Measurements from ENCODE around the gene MYCBP.

- TF ChIP-seq EZH2 (IDR thresholded peaks at IDR 0.05; ENCODE audit: insufficient read depth, poor library complexity, severe bottlenecking), result no peak
- no peak for TF ChIP-seq EZH2phosphoT487 (IDR thresholded peaks at IDR 0.05; ENCODE audit: insufficient read depth, low read depth)
Measured at GRCh38 chr1:38891753-38892152, 18.6 kb upstream of the MYCBP start.
